NCI-H187 treated with DMSO at 0.1 percent for 48 hours (cell line): ENCODE results near the gene GIMAP6.
"Not testable (repeated sequence)": the region's sequence is repeated elsewhere in the genome, so short reads cannot be mapped to it uniquely, and the experiment has no call there.

Experiments used
- DNase-seq: peaks from one replicate; lab custom pipeline; 2025; lab: John Stamatoyannopoulos, UW

The GIMAP6 gene

GRCh38 chr7:150585199-150585598 lies 47.0 kb downstream of the GIMAP6 start:
- DNase-seq: no peak

GRCh38 chr7:150580638-150581394 lies 51.4 kb downstream of the GIMAP6 start:
- no peak for DNase-seq

GRCh38 chr7:150579979-150580637 lies 52.1 kb downstream of the GIMAP6 start:
- not testable (repeated sequence) for DNase-seq
